ENCODE results near the gene CA10.

GRCh38 chr17:52064791-52065211 is 93.7 kb downstream of the CA10 start:
- TF ChIP-seq EZH2 (IDR thresholded peaks at IDR 0.05; ENCODE audit: low read depth), result no peak
- TF ChIP-seq CTCF (conservative IDR thresholded peaks at IDR 0.05), result no peak

Measured in PC-9 (cell line).